HG03139 (cell line): ENCODE data around the gene FHAD1.

ENCODE experiments used
- ATAC-seq: cut with Tn5 transposase; IDR thresholded peaks from one replicate; pipeline ENCODE4 v1.9.1; 2021; ENCODE audit not compliant: unreplicated experiment

FHAD1 gene

GRCh38 chr1:15324869-15325335 is 77.9 kb downstream of the FHAD1 start:
- no peak for ATAC-seq

GRCh38 chr1:15325375-15326085 is 78.5 kb downstream of the FHAD1 start:
- ATAC-seq: no peak

- no peak for ATAC-seq
Measured at GRCh38 chr1:15326691-15327588, 79.9 kb downstream of the FHAD1 start.

GRCh38 chr1:15328351-15329103 is 81.5 kb downstream of the FHAD1 start:
- ATAC-seq: no peak

GRCh38 chr1:15329104-15329820 is 82.2 kb downstream of the FHAD1 start:
- ATAC-seq: no peak

GRCh38 chr1:15330028-15330427 is 83.0 kb downstream of the FHAD1 start:
- ATAC-seq: no peak

GRCh38 chr1:15331180-15331579 is 84.2 kb downstream of the FHAD1 start:
- no peak for ATAC-seq

GRCh38 chr1:15331734-15332133 is 84.7 kb downstream of the FHAD1 start:
- ATAC-seq: no peak

- no peak for ATAC-seq
Measured at GRCh38 chr1:15332525-15332924, 85.5 kb downstream of the FHAD1 start.

- ATAC-seq: no peak
Measured at GRCh38 chr1:15332952-15333715, 86.1 kb downstream of the FHAD1 start.

GRCh38 chr1:15334995-15335394 is 88.0 kb downstream of the FHAD1 start:
- ATAC-seq: no peak

- ATAC-seq: no peak
Measured at GRCh38 chr1:15336866-15337265, 89.8 kb downstream of the FHAD1 start.

GRCh38 chr1:15337656-15338402 is 90.8 kb downstream of the FHAD1 start:
- ATAC-seq: no peak

- no peak for ATAC-seq
Measured at GRCh38 chr1:15339570-15339969, 92.5 kb downstream of the FHAD1 start.

- no peak for ATAC-seq
Measured at GRCh38 chr1:15341228-15341627, 94.2 kb downstream of the FHAD1 start.

- ATAC-seq: no peak
Measured at GRCh38 chr1:15341634-15342407, 94.8 kb downstream of the FHAD1 start.

- ATAC-seq: no peak
Measured at GRCh38 chr1:15342408-15342967, 95.5 kb downstream of the FHAD1 start.

- ATAC-seq: no peak
Measured at GRCh38 chr1:15343099-15343498, 96.1 kb downstream of the FHAD1 start.
